K562 (cell line): ENCODE data around the gene LRRC27. TPM values are rescaled to one million over a fixed set of nuclear protein-coding genes. Genes with fewer than 3 reads are reported as not detected.

Experiments
- CTCF ChIP-seq, 3 experiments: IDR thresholded peaks in 2 of 3; conservative IDR thresholded peaks in 1 of 3; 2 replicates each; pipeline ENCODE4 v1.5.1; 2011 to 2012; ENCODE audit warnings: low read length in 3 of 3, mild to moderate bottlenecking in 3 of 3, control low read depth in 2 of 3, improper control_type of control experiment in 1 of 3, inconsistent platforms in 1 of 3, low read depth in 1 of 3, mixed read lengths in 1 of 3, moderate library complexity in 1 of 3; ENCODE audit not compliant: insufficient read depth in 2 of 3
- DMBX1 ChIP-seq: fragments of 250-450 bp; sonication (Bioruptor Pico); IDR thresholded peaks from 2 replicates; pipeline ENCODE4 v1.8.0; 2022; ENCODE audit warnings: inconsistent platforms, mild to moderate bottlenecking, moderate library complexity, borderline replicate concordance
- FOXA3 ChIP-seq, 2 experiments: fragments of 450-650 bp in 1 of 2; sonication (generic) in 1 of 2; formaldehyde crosslinking; IDR thresholded peaks in 1 of 2; conservative IDR thresholded peaks in 1 of 2; 2 replicates each; pipeline versions ENCODE4 v1.4.0 to v1.8.0; 2020 to 2022; ENCODE audit warnings: mild to moderate bottlenecking in 2 of 2, missing genetic modification reagents in 1 of 2
- FUS ChIP-seq: fragments of 200-400 bp; formaldehyde crosslinking; optimal IDR thresholded peaks from 2 replicates; pipeline ENCODE3; 2017; ENCODE audit warnings: low read depth, low read length
- GATAD2A ChIP-seq: fragments of 450-650 bp; IDR thresholded peaks from 2 replicates; pipeline ENCODE4 v1.6.1; 2017
- HOXB6 ChIP-seq: fragments of 250-450 bp; sonication (Bioruptor Pico); IDR thresholded peaks from 2 replicates; pipeline ENCODE4 v1.5.1; 2022; ENCODE audit warnings: mild to moderate bottlenecking, borderline replicate concordance
- MCM3 ChIP-seq: fragments of 450-650 bp; IDR thresholded peaks from 2 replicates; pipeline ENCODE4 v1.6.1; 2016
- MYC ChIP-seq, 2 experiments: fragments of 250-450 bp in 1 of 2; sonication (Bioruptor Pico) in 1 of 2; IDR thresholded peaks; 2 replicates each; pipeline versions ENCODE4 v1.5.1 to v1.6.1; 2012 to 2021; ENCODE audit warnings: low read depth in 2 of 2, borderline replicate concordance in 1 of 2, improper control_type of control experiment in 1 of 2, low read length in 1 of 2, mild to moderate bottlenecking in 1 of 2, moderate library complexity in 1 of 2
- OTX1 ChIP-seq: fragments of 450-650 bp; formaldehyde crosslinking; IDR thresholded peaks from 2 replicates; pipeline ENCODE4 v1.4.0; 2022; ENCODE audit warnings: mild to moderate bottlenecking
- PHB ChIP-seq: fragments of 250-450 bp; sonication (Bioruptor Pico); IDR thresholded peaks from 2 replicates; pipeline ENCODE4 v1.5.0; 2021
- PTBP1 ChIP-seq: fragments of 200-400 bp; formaldehyde crosslinking; IDR thresholded peaks from 2 replicates; pipeline ENCODE4 v1.6.1; 2017; ENCODE audit warnings: low read depth, low read length
- STAT5B ChIP-seq: fragments of 250-450 bp; sonication (Bioruptor Pico); IDR thresholded peaks from 2 replicates; pipeline ENCODE4 v1.8.0; 2021; ENCODE audit warnings: mild to moderate bottlenecking, inconsistent platforms
- ZNF57 ChIP-seq: fragments of 450-650 bp; formaldehyde crosslinking; IDR thresholded peaks from 2 replicates; pipeline ENCODE4 v1.4.0; 2020; ENCODE audit warnings: mild to moderate bottlenecking, moderate library complexity
- ZNF717 ChIP-seq: fragments of 250-450 bp; sonication (Bioruptor Pico); IDR thresholded peaks from 2 replicates; pipeline ENCODE4 v1.5.0; 2021
- ZNF75A ChIP-seq: fragments of 450-650 bp; formaldehyde crosslinking; IDR thresholded peaks from 2 replicates; pipeline ENCODE4 v1.4.0; 2020; ENCODE audit warnings: mild to moderate bottlenecking
- polyA plus RNA-seq, 8 experiments: library from polyadenylated mRNA; depleted of rRNA in 4 of 8; stranded (reverse) in 5 of 8; unstranded in 3 of 8; fragments of >200 nt; fragmentation: Nextera tagmentation in 2 of 8; fragmentation: Illumina TruSeq in 1 of 8; extraction: Ambion mirVana in 2 of 8; extraction: Trizol in 1 of 8; gene quantifications; 2 replicates each; pipeline versions ENCODE4 v1.2.1 to v1.2.3, GENCODE V29; 2011 to 2014; ENCODE audit warnings: inconsistent platforms in 1 of 8, missing spikeins in 1 of 8
- total RNA-seq, 7 experiments: library from RNA; depleted of rRNA in 6 of 7; stranded (reverse); fragments of >200 nt in 6 of 7; fragmentation: Illumina TruSeq in 2 of 7; extraction: Trizol in 2 of 7; gene quantifications; 2 replicates each; pipeline versions ENCODE4 v1.2.1 to v1.2.3, GENCODE V29; 2011 to 2021; ENCODE audit warnings: low replicate concordance in 1 of 7
- TF ChIP-seq, protein P1 (sequence below): fragments of 450-650 bp; IDR thresholded peaks from 2 replicates; pipeline ENCODE4 v1.7.1; 2018; ENCODE audit warnings: mild to moderate bottlenecking, low read depth; ENCODE audit not compliant: partially characterized antibody
- TF ChIP-seq, protein P2 (sequence below): fragments of 450-650 bp; formaldehyde crosslinking; conservative IDR thresholded peaks from 2 replicates; pipeline ENCODE4 v1.4.0; 2022; ENCODE audit warnings: mild to moderate bottlenecking, missing genetic modification characterization

The LRRC27 gene
- total and polyA plus RNA-seq, 9 of the 15 experiments (the other 6 are each of a cell fraction or from before 2014, with no cell fraction given): 0.10 to 2.7 (median 1.4) TPM

DNA sequence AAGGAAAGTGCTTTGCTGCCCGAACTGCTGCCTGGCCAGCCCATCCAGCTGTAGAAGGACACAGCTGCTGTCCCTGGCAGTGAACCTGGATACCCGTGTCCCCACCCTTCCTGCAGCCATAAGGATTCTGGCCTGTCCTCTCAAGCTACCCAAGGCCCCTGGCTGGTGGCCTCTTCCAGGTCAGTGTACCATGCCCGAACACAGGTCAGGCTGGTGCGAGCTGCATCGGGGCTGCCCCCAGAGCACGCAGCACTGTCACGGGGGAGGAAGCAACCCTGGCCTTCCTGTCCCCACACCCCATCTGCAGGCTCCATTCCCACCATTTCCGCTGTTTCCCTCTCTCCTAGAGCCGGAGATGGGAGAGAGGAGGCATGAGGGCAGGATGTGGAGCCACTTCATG is 34.5 kb downstream of the LRRC27 start (continued):
- TF ChIP-seq, protein P1, sequence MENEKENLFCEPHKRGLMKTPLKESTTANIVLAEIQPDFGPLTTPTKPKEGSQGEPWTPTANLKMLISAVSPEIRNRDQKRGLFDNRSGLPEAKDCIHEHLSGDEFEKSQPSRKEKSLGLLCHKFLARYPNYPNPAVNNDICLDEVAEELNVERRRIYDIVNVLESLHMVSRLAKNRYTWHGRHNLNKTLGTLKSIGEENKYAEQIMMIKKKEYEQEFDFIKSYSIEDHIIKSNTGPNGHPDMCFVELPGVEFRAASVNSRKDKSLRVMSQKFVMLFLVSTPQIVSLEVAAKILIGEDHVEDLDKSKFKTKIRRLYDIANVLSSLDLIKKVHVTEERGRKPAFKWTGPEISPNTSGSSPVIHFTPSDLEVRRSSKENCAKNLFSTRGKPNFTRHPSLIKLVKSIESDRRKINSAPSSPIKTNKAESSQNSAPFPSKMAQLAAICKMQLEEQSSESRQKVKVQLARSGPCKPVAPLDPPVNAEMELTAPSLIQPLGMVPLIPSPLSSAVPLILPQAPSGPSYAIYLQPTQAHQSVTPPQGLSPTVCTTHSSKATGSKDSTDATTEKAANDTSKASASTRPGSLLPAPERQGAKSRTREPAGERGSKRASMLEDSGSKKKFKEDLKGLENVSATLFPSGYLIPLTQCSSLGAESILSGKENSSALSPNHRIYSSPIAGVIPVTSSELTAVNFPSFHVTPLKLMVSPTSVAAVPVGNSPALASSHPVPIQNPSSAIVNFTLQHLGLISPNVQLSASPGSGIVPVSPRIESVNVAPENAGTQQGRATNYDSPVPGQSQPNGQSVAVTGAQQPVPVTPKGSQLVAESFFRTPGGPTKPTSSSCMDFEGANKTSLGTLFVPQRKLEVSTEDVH: no peak
- TF ChIP-seq STAT5B (CRISPR knock-in tag) (no peak), PTBP1 (no peak), FUS (no peak), GATAD2A (no peak), ZNF57 (CRISPR knock-in tag) (no peak), HOXB6 (CRISPR knock-in tag) (no peak), MCM3 (no peak), DMBX1 (CRISPR knock-in tag) (no peak), OTX1 (no peak), CTCF (IDR thresholded peaks at IDR 0.05 in 2 of 3, conservative IDR thresholded peaks at IDR 0.05 in 1 of 3; ENCODE audit: insufficient read depth in 2 of 3, low read depth in 1 of 3, low read length in 3 of 3) (no peak), FOXA3 (CRISPR knock-in tag; conservative IDR thresholded peaks at IDR 0.05 in 1 of 2, IDR thresholded peaks at IDR 0.05 in 1 of 2) (no peak), ZNF75A (CRISPR knock-in tag) (no peak), MYC (IDR thresholded peaks at IDR 0.05; ENCODE audit: low read depth, low read length) (no peak), MYC (CRISPR knock-in tag; IDR thresholded peaks at IDR 0.05; ENCODE audit: borderline replicate concordance, low read depth) (no peak), ZNF717 (CRISPR knock-in tag) (no peak), PHB (CRISPR knock-in tag) (no peak)
- TF ChIP-seq, protein P2, sequence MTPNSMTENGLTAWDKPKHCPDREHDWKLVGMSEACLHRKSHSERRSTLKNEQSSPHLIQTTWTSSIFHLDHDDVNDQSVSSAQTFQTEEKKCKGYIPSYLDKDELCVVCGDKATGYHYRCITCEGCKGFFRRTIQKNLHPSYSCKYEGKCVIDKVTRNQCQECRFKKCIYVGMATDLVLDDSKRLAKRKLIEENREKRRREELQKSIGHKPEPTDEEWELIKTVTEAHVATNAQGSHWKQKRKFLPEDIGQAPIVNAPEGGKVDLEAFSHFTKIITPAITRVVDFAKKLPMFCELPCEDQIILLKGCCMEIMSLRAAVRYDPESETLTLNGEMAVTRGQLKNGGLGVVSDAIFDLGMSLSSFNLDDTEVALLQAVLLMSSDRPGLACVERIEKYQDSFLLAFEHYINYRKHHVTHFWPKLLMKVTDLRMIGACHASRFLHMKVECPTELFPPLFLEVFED (CRISPR knock-in tag): no peak
